Lung (tissue), 12 donors: ENCODE measurements around the gene KLHL6. TPM values are rescaled to one million over a fixed set of nuclear protein-coding genes. Genes with fewer than 3 reads are reported as not detected.
"Not testable (repeated sequence)": the region's sequence is repeated elsewhere in the genome, so short reads cannot be mapped to it uniquely, and the experiment has no call there.

ENCODE experiments used
- ATAC-seq: fragments of 200-7000 bp; cut with Tn5 transposase; one replicate; pipeline ENCODE4 v1.9.1; 2020; ENCODE audit warnings: moderate number of reproducible peaks; ENCODE audit not compliant: insufficient read depth, low FRiP score
- DNase-seq, 3 donors: peaks; one replicate each; pipeline ENCODE4 v3.0.0-alpha.2; 2013 to 2017
- H3K27ac ChIP-seq, 2 donors: one replicate each; pipeline ENCODE4 v1.5.1; 2013; ENCODE audit warnings: mild to moderate bottlenecking in 2 of 2, moderate library complexity in 2 of 2, control low read depth in 1 of 2, inconsistent platforms in 1 of 2, low read depth in 1 of 2, low read length in 1 of 2
- H3K27me3 ChIP-seq, 3 donors: one replicate each; pipeline ENCODE4 v1.5.1; 2013; ENCODE audit warnings: low read length in 2 of 3; ENCODE audit not compliant: control insufficient read depth in 3 of 3, insufficient read depth in 3 of 3
- H3K36me3 ChIP-seq, 4 donors: one replicate each; pipeline ENCODE4 v1.5.1; 2013; ENCODE audit warnings: low read length in 4 of 4, mild to moderate bottlenecking in 1 of 4, moderate library complexity in 1 of 4; ENCODE audit not compliant: control insufficient read depth in 4 of 4, insufficient read depth in 4 of 4
- H3K4me1 ChIP-seq, 5 donors: one replicate each; pipeline ENCODE4 v1.5.1; 2013; ENCODE audit warnings: low read length in 5 of 5, mild to moderate bottlenecking in 2 of 5, moderate library complexity in 1 of 5; ENCODE audit not compliant: control insufficient read depth in 5 of 5, insufficient read depth in 5 of 5
- H3K4me3 ChIP-seq: one replicate; pipeline ENCODE4 v1.5.1; 2013; ENCODE audit warnings: mild to moderate bottlenecking, control low read depth, moderate library complexity
- H3K9ac ChIP-seq, 2 donors: one replicate each; pipeline ENCODE4 v1.5.1; 2013; ENCODE audit warnings: low read length in 2 of 2, control low read depth in 1 of 2; ENCODE audit not compliant: insufficient read depth in 1 of 2
- H3K9me3 ChIP-seq, 4 donors: one replicate each; pipeline ENCODE4 v1.5.1; 2013; ENCODE audit warnings: low read length in 3 of 4, mild to moderate bottlenecking in 1 of 4, moderate library complexity in 1 of 4; ENCODE audit not compliant: control insufficient read depth in 4 of 4, insufficient read depth in 3 of 4
- CTCF ChIP-seq: IDR thresholded peaks from 2 replicates; pipeline ENCODE4 v1.5.1; 2012; ENCODE audit warnings: mild to moderate bottlenecking; ENCODE audit errors: control extremely low read depth, extremely low read depth
- WGBS, 2 donors: extraction: QIAGEN DNeasy Blood & Tissue Kit; methylation state at CpG; one replicate each; pipeline ENCODE4 v1.1.7; 2013; 5-methylcytosine and 5-hydroxymethylcytosine counted together
- polyA plus RNA-seq, 2 donors: library from polyadenylated mRNA; stranded (reverse); fragments of 200-250 nt; gene quantifications; one replicate each; pipeline ENCODE4 v1.2.1, GENCODE V29; 2013
- total RNA-seq, 2 donors: library from RNA; depleted of rRNA in 1 of 2; stranded (reverse); fragments of >200 nt in 1 of 2; gene quantifications; one replicate each; pipeline ENCODE4 v1.2.1, GENCODE V29; 2014 to 2021
- donor health status: control.
- donor health status: control.
- donor health status: Bipolar disorder and iron deficiency.
- donor health status: healthy.
- donor health status: DM: yes; HTN: yes; CAD: no.

KLHL6 gene
- total and polyA plus RNA-seq, 4 donors, result 3.4 to 18.0 (median 14.1) TPM

GRCh38 chr3:183472155-183472554 is 83.4 kb downstream of the KLHL6 start:
- H3K27ac ChIP-seq, result no peak overlapping the region
- no peaks in the 10 kb centered on the region for H3K4me1 ChIP-seq
- 66 to 69% methylated on average over 6 of the region's 6 CpGs for WGBS, 2 donors
- TF ChIP-seq CTCF, result no peak
- peaks cover 0 to 3% (median 0%) of the 10 kb centered on the region in 3 donors for H3K27me3 ChIP-seq
- no peak overlapping the region for H3K9ac ChIP-seq
- no peaks in the 10 kb centered on the region for H3K9me3 ChIP-seq
- ATAC-seq, result no peak
- DNase-seq, result no peak
- H3K36me3 ChIP-seq, result no peaks in the 10 kb centered on the region
- no peak overlapping the region for H3K4me3 ChIP-seq

GRCh38 chr3:183468424-183468823 is 87.1 kb downstream of the KLHL6 start:
- no peak for DNase-seq
- Histone ChIP-seq H3K36me3 (no peaks in the 10 kb centered on the region), H3K27me3 (no peaks in the 10 kb centered on the region), H3K9ac (no peak overlapping the region), H3K9me3 (no peaks in the 10 kb centered on the region), H3K4me3 (no peak overlapping the region), H3K27ac (no peak overlapping the region), H3K4me1 (no peaks in the 10 kb centered on the region)
- 65 to 85% methylated on average over 1 of the region's 1 CpG for WGBS, 2 donors
- no peak for ATAC-seq
- TF ChIP-seq CTCF, result no peak

- 79 to 82% methylated on average over 3 of the region's 3 CpGs for WGBS, 2 donors
- no peak overlapping the region for H3K27ac ChIP-seq
- DNase-seq, result no peak
- no peak for ATAC-seq
- no peak overlapping the region for H3K9ac ChIP-seq
- no peaks in the 10 kb centered on the region for H3K9me3 ChIP-seq
- no peaks in the 10 kb centered on the region for H3K4me1 ChIP-seq
- no peak overlapping the region for H3K4me3 ChIP-seq
- no peak for TF ChIP-seq CTCF
- H3K27me3 ChIP-seq, result no peaks in the 10 kb centered on the region
- H3K36me3 ChIP-seq, result no peaks in the 10 kb centered on the region
Observed at GRCh38 chr3:183466575-183466974, 88.9 kb downstream of the KLHL6 start.

- not testable (repeated sequence) for H3K9ac ChIP-seq, H3K4me3 ChIP-seq, H3K4me1 ChIP-seq, H3K36me3 ChIP-seq, ATAC-seq, H3K27ac ChIP-seq, H3K27me3 ChIP-seq, DNase-seq, H3K9me3 ChIP-seq
- WGBS, 2 donors, result 86 to 89% methylated on average over 13 of the region's 13 CpGs
Observed at GRCh38 chr3:183465710-183466109, 89.8 kb downstream of the KLHL6 start.
